OCI-LY1 (cell line): ENCODE results near the gene RPS19BP1.

Experiments used
- EZH2 ChIP-seq: fragments of 200-600 bp; sonication (generic), shearing (Covaris generic); IDR thresholded peaks from 2 replicates; pipeline ENCODE4 v1.8.0; 2017; ENCODE audit warnings: borderline replicate concordance, mixed run types, mild to moderate bottlenecking, antibody characterized with exemption, low read length, moderate library complexity, mixed read lengths
- TF ChIP-seq, protein P1 (sequence below): fragments of 200-600 bp; sonication (generic), shearing (Covaris generic); IDR thresholded peaks from 2 replicates; pipeline ENCODE4 v1.5.1; 2017; ENCODE audit warnings: mild to moderate bottlenecking, antibody characterized with exemption, low read length, moderate library complexity, mixed read lengths

DNA sequence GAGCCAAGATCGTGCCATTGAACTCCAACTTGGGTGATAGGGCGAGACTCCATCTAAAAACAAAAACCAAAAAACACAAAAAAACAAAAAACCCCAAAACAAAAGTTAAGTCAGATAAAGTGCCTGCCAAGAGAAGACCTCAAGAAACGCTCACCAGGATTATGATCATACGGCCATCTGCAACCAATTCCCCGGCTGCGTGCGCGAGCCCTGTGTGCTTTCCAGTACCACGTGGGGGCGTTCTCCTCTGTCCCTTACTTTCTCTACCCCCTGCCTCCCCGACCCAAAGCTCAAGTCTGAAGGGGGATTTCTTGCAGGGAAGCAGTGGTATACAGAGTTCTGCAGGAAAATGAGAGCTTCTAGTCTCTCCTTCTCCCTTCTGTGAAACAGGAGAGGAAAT is 10.5 kb upstream of the RPS19BP1 start:
- TF ChIP-seq, protein P1, sequence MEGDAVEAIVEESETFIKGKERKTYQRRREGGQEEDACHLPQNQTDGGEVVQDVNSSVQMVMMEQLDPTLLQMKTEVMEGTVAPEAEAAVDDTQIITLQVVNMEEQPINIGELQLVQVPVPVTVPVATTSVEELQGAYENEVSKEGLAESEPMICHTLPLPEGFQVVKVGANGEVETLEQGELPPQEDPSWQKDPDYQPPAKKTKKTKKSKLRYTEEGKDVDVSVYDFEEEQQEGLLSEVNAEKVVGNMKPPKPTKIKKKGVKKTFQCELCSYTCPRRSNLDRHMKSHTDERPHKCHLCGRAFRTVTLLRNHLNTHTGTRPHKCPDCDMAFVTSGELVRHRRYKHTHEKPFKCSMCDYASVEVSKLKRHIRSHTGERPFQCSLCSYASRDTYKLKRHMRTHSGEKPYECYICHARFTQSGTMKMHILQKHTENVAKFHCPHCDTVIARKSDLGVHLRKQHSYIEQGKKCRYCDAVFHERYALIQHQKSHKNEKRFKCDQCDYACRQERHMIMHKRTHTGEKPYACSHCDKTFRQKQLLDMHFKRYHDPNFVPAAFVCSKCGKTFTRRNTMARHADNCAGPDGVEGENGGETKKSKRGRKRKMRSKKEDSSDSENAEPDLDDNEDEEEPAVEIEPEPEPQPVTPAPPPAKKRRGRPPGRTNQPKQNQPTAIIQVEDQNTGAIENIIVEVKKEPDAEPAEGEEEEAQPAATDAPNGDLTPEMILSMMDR: peak; percentile 70
- TF ChIP-seq EZH2: no peak
